Esophagus muscularis mucosa (tissue), 4 donors: Measurements from ENCODE around the gene CRLF2. TPM values are rescaled to one million over a fixed set of nuclear protein-coding genes. Genes with fewer than 3 reads are reported as not detected.
A peak's percentile ranks its signal among the peaks of the same experiment; 100 is the strongest.
"Not testable (repeated sequence)": the region's sequence is repeated elsewhere in the genome, so short reads cannot be mapped to it uniquely, and the experiment has no call there.

Experiments
- DNase-seq: peaks from one replicate; pipeline ENCODE4 v3.0.0-alpha.2; 2017; ENCODE audit errors: extremely low spot score
- H3K27ac ChIP-seq, 4 donors: fragments of 200-600 bp; sonication (generic); replicated peaks in 1 of 4; 1 replicate in 3 of 4; 2 replicates in 1 of 4; pipeline ENCODE4 v1.5.1; 2016 to 2019; ENCODE audit warnings: mild to moderate bottlenecking in 1 of 4
- H3K27me3 ChIP-seq, 4 donors: fragments of 200-600 bp; sonication (generic); one replicate each; pipeline versions ENCODE4 v1.5.1 to v1.6.0; 2016 to 2019
- H3K36me3 ChIP-seq, 4 donors: fragments of 200-600 bp; sonication (generic); one replicate each; pipeline ENCODE4 v1.5.1; 2016 to 2019
- H3K4me1 ChIP-seq, 4 donors: fragments of 200-600 bp; sonication (generic); one replicate each; pipeline ENCODE4 v1.5.1; 2016 to 2019
- H3K4me3 ChIP-seq, 4 donors: fragments of 200-600 bp; sonication (generic); 1 replicate in 2 of 4; 2 replicates in 2 of 4; pipeline ENCODE4 v1.5.1; 2016 to 2019; ENCODE audit warnings: mild to moderate bottlenecking in 4 of 4, moderate library complexity in 1 of 4
- H3K9me3 ChIP-seq, 4 donors: fragments of 200-600 bp; sonication (generic); 1 replicate in 3 of 4; 2 replicates in 1 of 4; pipeline ENCODE4 v1.5.1; 2016 to 2019
- EP300 ChIP-seq: sonication (generic); formaldehyde crosslinking; IDR thresholded peaks from one replicate; pipeline ENCODE4 v1.6.1; 2017; ENCODE audit warnings: antibody characterized with exemption
- POLR2A ChIP-seq: fragments of 450-650 bp; IDR thresholded peaks from one replicate; pipeline ENCODE4 v1.6.1; 2017; ENCODE audit warnings: antibody characterized with exemption, moderate library complexity, mild to moderate bottlenecking, low read depth
- POLR2AphosphoS5 ChIP-seq, 2 donors: sonication (generic); formaldehyde crosslinking; IDR thresholded peaks; one replicate each; pipeline ENCODE4 v1.6.1; 2017; ENCODE audit warnings: antibody characterized with exemption in 2 of 2
- WGBS: methylation state at CpG from one replicate; pipeline ENCODE4 v1.1.5; 2018; 5-methylcytosine and 5-hydroxymethylcytosine counted together
- intact Hi-C: fragments of 100-400 bp; cut with DNase I; formaldehyde crosslinking; loops from one replicate; pipeline ENCODE4 v1.15.1; 2023
- total RNA-seq, 4 donors: library from RNA; depleted of rRNA; stranded (reverse); fragments of >200 nt; gene quantifications; one replicate each; pipeline versions ENCODE4 v1.1.0 to v1.2.1, GENCODE V29; 2016
- TF ChIP-seq, protein P1 (sequence below), 3 experiments: fragments of 200-600 bp in 2 of 3; fragments of 450-650 bp in 1 of 3; sonication (generic) in 2 of 3; IDR thresholded peaks; one replicate each; pipeline ENCODE4 v1.5.1; 2017 to 2019; ENCODE audit warnings: antibody characterized with exemption in 3 of 3, mild to moderate bottlenecking in 2 of 3, moderate library complexity in 1 of 3

Gene CRLF2, protein sequence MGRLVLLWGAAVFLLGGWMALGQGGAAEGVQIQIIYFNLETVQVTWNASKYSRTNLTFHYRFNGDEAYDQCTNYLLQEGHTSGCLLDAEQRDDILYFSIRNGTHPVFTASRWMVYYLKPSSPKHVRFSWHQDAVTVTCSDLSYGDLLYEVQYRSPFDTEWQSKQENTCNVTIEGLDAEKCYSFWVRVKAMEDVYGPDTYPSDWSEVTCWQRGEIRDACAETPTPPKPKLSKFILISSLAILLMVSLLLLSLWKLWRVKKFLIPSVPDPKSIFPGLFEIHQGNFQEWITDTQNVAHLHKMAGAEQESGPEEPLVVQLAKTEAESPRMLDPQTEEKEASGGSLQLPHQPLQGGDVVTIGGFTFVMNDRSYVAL
- total RNA-seq, result 1 to 10 TPM in 2 of 4 donors, under 1 TPM in 1, not detected in 1; 0.63 to 2.1 (median 1.3) TPM

DNA sequence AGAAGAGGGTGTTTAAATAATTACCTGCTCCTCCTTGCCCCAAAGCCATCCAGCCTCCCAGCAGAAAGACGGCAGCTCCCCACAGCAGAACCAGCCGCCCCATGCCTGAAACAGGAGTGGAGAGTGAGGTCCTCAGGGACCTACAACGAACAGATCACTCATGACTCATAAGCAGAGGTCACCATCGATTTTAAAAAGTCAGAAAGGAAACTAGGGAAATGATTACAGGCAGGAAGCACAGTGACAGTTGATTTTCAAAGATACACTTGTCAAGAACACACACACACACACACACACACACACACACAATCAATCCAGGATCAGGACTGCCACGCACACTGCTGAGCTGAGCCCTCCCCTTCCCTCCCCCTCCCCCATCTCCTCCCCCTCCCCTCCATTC is at the start of gene CRLF2:
Gene CRLF2 (minus strand): TSS at position 118 of the 400 bp plus-strand sequence. CDS start 15 bp downstream, at position 103.
- Histone ChIP-seq H3K4me3 (no peak within 1 kb of the TSS), H3K27me3 (peaks cover 0 to 4% (median 0%) of the 10 kb centered on the region in 4 donors), H3K36me3 (no peaks in the 10 kb centered on the region), H3K9me3 (no peaks in the 10 kb centered on the region), H3K4me1 (no peaks in the 10 kb centered on the region), H3K27ac (no peak within 1 kb of the TSS)
- no peak for DNase-seq
- TF ChIP-seq, protein P1, sequence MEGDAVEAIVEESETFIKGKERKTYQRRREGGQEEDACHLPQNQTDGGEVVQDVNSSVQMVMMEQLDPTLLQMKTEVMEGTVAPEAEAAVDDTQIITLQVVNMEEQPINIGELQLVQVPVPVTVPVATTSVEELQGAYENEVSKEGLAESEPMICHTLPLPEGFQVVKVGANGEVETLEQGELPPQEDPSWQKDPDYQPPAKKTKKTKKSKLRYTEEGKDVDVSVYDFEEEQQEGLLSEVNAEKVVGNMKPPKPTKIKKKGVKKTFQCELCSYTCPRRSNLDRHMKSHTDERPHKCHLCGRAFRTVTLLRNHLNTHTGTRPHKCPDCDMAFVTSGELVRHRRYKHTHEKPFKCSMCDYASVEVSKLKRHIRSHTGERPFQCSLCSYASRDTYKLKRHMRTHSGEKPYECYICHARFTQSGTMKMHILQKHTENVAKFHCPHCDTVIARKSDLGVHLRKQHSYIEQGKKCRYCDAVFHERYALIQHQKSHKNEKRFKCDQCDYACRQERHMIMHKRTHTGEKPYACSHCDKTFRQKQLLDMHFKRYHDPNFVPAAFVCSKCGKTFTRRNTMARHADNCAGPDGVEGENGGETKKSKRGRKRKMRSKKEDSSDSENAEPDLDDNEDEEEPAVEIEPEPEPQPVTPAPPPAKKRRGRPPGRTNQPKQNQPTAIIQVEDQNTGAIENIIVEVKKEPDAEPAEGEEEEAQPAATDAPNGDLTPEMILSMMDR (IDR thresholded peaks at IDR 0.05), result no peak
- TF ChIP-seq POLR2A (no peak), POLR2AphosphoS5 (IDR thresholded peaks at IDR 0.05) (no peak), EP300 (no peak)
- intact Hi-C loops, result no loop called here
- 54% methylated on average over 5 of the region's 5 CpGs for WGBS

DNA sequence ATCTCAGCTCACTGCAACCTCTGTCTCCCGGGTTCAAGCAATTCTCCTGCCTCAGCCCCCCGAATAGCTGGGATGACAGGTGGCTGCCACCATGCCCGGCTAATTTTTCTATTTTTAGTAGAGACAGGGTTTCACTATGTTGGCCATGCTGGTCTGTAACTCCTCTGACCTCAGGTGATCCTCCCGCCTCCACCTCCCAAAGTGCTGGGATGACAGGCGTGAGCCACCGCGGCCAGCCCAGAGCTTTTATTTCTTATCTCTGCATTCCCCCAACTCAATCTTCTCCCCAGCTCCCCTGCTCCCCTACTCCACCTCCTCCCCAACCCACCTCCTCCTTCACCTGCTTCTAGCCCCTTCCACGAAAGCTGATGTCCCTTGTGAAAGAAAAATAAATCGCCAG is 49.3 kb upstream of the CRLF2 start:
- H3K9me3 ChIP-seq, H3K36me3 ChIP-seq, intact Hi-C loops, H3K4me1 ChIP-seq, H3K27me3 ChIP-seq, H3K27ac ChIP-seq, DNase-seq, H3K4me3 ChIP-seq: not testable (repeated sequence)
- 87% methylated on average over 9 of the region's 9 CpGs for WGBS

DNA sequence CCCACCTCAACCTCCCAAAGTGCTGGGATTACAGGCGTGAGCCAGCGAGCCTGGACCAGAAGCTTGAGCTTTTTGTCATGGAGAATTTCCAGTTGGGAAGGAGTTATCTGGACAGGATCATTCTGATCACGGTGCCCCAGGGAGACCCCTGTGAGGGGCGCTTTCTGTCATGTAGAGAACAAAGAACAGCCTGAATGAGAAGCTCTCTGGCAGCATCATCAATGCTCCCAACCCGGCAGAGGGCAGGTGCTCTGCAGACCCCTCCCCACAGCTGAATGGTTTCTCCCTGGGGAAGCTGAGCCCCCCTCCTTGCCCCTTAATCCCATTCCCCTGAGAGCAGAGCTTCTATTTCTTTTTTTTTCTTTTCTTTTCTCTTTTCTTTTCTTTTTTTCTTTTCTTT is 48.8 kb upstream of the CRLF2 start:
- Histone ChIP-seq H3K36me3 (no peaks in the 10 kb centered on the region), H3K27me3 (no peaks in the 10 kb centered on the region), H3K27ac (no peak overlapping the region), H3K9me3 (no peaks in the 10 kb centered on the region), H3K4me3 (no peak overlapping the region), H3K4me1 (no peaks in the 10 kb centered on the region)
- whole genome bisulfite sequencing, result 67% methylated on average over 4 of the region's 5 CpGs
- TF ChIP-seq POLR2A (no peak), EP300 (no peak), POLR2AphosphoS5 (IDR thresholded peaks at IDR 0.05) (no peak)
- TF ChIP-seq, protein P1 (IDR thresholded peaks at IDR 0.05), result no peak
- intact Hi-C loops, result no loop called here
- no peak for DNase-seq

DNA sequence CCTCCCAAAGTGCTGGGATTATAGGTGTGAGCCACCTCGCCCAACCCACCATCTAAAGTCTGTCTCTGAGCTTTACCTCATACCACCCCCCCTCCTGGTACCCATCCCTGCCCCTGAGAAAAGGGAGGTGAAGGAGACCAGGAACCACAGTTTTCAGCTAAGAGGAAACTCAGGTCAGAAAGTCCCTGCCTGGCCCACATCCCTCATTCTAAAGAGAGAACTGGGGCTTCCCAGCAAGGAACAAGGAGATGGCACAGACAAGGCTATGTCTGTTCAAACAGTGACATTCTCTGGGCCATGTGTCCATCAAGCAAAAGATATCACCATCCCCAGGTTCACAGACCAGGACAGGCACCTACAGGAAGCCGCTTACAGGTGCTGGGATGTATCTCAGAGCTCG is 40.4 kb upstream of the CRLF2 start:
- no peak for TF ChIP-seq POLR2AphosphoS5 (IDR thresholded peaks at IDR 0.05)
- TF ChIP-seq POLR2A, result no peak
- WGBS, result 94% methylated on average over 3 of the region's 3 CpGs
- no peaks in the 10 kb centered on the region for H3K9me3 ChIP-seq
- peaks cover 14 to 18% (median 18%) of the 10 kb centered on the region in 4 donors for H3K4me1 ChIP-seq
- H3K27ac ChIP-seq, result no peak overlapping the region
- no peaks in the 10 kb centered on the region for H3K36me3 ChIP-seq
- no peak for DNase-seq
- peaks cover 0 to 23% (median 0%) of the 10 kb centered on the region in 4 donors for H3K27me3 ChIP-seq
- intact Hi-C loops, result no loop called here
- no peak overlapping the region for H3K4me3 ChIP-seq

DNA sequence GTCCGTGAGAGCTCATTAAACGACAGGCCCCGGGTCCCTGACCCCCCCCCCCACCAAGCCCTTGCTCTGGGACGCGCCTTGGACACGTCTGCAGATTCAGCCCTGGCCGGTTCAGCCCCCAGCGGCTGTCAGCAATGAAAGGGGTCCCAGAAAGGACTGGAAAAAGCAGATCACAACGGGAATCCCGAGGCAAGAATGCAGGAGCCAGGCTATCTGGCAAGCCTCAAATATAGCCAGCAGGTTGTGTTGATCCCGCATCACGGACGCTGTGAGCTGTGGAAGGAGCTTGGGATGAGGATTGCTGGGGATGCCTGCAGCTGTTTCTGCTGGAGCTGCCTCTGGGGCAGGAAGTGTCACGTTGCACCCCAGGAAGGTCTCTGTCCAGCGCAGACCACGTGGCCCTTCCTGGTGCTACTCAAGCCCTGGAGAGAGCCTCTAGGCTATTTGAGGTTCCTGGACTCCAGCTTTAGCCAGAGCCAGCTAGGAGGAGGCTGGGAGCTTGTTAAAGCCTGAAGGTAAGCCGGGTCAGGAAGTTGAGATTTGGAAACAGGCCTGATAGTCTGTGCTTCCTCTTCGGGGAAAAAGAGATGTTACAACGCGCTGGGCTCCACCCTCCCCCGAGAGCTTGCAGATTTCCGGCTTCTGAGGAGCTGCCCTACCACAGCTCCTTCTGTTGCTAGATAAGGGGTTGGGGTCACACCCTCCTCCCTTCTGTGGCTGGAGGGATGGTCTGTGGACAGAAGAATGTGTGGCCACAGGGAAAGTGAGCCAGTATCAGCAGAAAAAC is 36.8 kb upstream of the CRLF2 start:
- Histone ChIP-seq H3K27me3 (peaks cover 0 to 23% (median 0%) of the 10 kb centered on the region in 4 donors), H3K9me3 (no peaks in the 10 kb centered on the region), H3K36me3 (no peaks in the 10 kb centered on the region), H3K4me3 (peak overlapping the region; percentile 12 to 33 (median 29)), H3K27ac (peak overlapping the region in 3 of 4 donors; percentile 33 to 57 (median 54)), H3K4me1 (peaks cover 14 to 18% (median 18%) of the 10 kb centered on the region in 4 donors)
- intact Hi-C loops, result no loop called here
- TF ChIP-seq POLR2A (no peak), POLR2AphosphoS5 (IDR thresholded peaks at IDR 0.05) (peak in 1 of 2 donors; percentile 12), EP300 (no peak)
- TF ChIP-seq, protein P1 (IDR thresholded peaks at IDR 0.05), result no peak
- DNase-seq, result no peak
- 1% methylated on average over 11 of the region's 22 CpGs for WGBS
